SJSA1 (cell line): ENCODE data around the gene COPZ1. TPM values are rescaled to one million over a fixed set of nuclear protein-coding genes. Genes with fewer than 3 reads are reported as not detected.
A peak's percentile ranks its signal among the peaks of the same experiment; 100 is the strongest.

Experiments
- DNase-seq, 2 experiments: peaks; one replicate each; pipeline ENCODE4 v3.0.0-alpha.2; 2015 to 2020; ENCODE audit warnings: low spot score in 2 of 2, low read depth in 1 of 2
- H3K27ac ChIP-seq: fragments of 250-450 bp; sonication (Bioruptor Pico); 2 replicates; pipeline ENCODE4 v1.5.1; 2020; ENCODE audit warnings: mild to moderate bottlenecking, moderate library complexity
- H3K27me3 ChIP-seq: fragments of 250-450 bp; sonication (Bioruptor Pico); replicated peaks from 2 replicates; pipeline ENCODE4 v1.5.1; 2020; ENCODE audit warnings: mild to moderate bottlenecking, moderate library complexity
- H3K36me3 ChIP-seq: fragments of 250-450 bp; sonication (Bioruptor Pico); 2 replicates; pipeline ENCODE4 v1.5.1; 2020; ENCODE audit warnings: mild to moderate bottlenecking
- H3K4me1 ChIP-seq: fragments of 250-450 bp; sonication (Bioruptor Pico); replicated peaks from 2 replicates; pipeline ENCODE4 v1.6.1; 2021; ENCODE audit warnings: mild to moderate bottlenecking
- H3K4me3 ChIP-seq: fragments of 250-450 bp; sonication (Bioruptor Pico); 2 replicates; pipeline ENCODE4 v1.5.1; 2020; ENCODE audit warnings: mild to moderate bottlenecking
- H3K9me3 ChIP-seq: fragments of 250-450 bp; sonication (Bioruptor Pico); replicated peaks from 2 replicates; pipeline ENCODE4 v1.5.1; 2020; ENCODE audit warnings: mild to moderate bottlenecking
- total RNA-seq: library from RNA; depleted of rRNA; stranded (reverse); fragments of >200 nt; shearing (Covaris generic); gene quantifications from 2 replicates; pipeline ENCODE4 v1.2.3, GENCODE V29; 2014

COPZ1 gene
- total RNA-seq, 1 experiment from 2014 or later: 191 TPM

- H3K36me3 ChIP-seq: peaks cover 74% of the 10 kb centered on the region
- H3K27ac ChIP-seq: no peak overlapping the region
- no peak for DNase-seq
- peaks cover 20% of the 10 kb centered on the region for H3K4me1 ChIP-seq
- no peak overlapping the region for H3K4me3 ChIP-seq
- H3K27me3 ChIP-seq: no peaks in the 10 kb centered on the region
- no peaks in the 10 kb centered on the region for H3K9me3 ChIP-seq
Measured at GRCh38 chr12:54286042-54287030, 38.6 kb upstream of the COPZ1 start.

GRCh38 chr12:54287261-54288157 is 37.4 kb upstream of the COPZ1 start:
- Histone ChIP-seq H3K27ac (no peak overlapping the region), H3K9me3 (no peaks in the 10 kb centered on the region), H3K27me3 (no peaks in the 10 kb centered on the region), H3K4me1 (peaks cover 18% of the 10 kb centered on the region), H3K36me3 (peaks cover 63% of the 10 kb centered on the region), H3K4me3 (no peak overlapping the region)
- DNase-seq: no peak

DNA sequence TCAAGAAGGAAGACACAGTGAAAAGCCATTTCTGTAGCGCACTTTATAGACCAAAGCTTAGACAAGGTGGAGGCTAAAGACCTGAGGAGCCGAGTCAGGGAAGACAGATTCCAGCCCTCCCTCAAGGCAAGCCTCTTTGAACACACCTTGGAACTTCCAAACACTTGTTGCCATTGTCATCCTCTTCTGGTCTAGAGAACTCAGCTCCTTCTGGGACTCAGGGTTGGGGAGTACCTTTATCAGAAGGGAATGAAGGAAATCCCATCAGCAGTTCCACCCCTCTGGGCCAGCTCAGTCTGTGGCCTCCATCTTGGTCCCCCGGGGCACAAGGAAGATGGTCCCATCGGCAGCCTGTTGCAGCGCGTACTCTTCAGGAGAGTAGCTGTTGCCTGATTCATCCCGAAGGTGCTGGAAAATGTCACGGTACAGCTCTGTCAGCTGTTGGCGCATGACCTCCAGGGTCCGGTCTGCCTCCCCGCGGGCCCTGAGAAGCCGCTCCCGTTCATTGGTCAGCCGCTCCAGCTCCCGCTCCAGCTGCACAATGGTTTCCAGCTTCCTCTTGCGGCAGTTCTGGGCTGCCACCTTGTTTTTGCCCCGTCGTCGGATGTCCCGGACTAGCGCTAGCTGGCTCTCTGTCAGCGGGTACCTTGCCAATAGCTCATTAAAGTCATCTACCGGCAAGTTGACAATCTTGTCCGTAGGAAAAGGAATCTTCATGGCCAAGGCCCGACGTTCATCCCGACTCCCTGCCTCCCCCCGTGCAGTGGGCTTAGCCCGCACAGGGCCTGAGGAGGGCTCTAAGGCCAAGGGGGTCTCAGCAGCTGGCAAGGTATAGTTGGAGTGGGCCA is 32.6 kb upstream of the COPZ1 start:
- no peak for DNase-seq
- Histone ChIP-seq H3K4me1 (no peaks in the 10 kb centered on the region), H3K4me3 (no peak overlapping the region), H3K27me3 (no peaks in the 10 kb centered on the region), H3K36me3 (peaks cover 15% of the 10 kb centered on the region), H3K27ac (no peak overlapping the region), H3K9me3 (no peaks in the 10 kb centered on the region)

DNA sequence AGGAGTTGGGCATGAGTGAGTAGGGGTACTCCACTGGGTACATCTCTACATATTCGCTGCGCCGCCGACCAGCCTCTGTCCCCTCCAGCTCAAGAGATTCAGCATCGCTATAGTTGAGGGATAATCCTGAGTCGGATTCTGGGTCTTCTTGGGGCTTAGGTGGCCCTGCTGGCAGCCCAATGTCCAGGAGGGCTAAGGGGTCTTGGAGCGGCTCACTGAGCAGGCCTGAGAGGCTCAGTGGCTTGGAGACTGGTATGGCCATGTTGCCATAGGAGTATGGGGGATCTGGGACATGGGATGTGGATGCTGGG is 32.0 kb upstream of the COPZ1 start:
- Histone ChIP-seq H3K4me3 (no peak overlapping the region), H3K4me1 (no peaks in the 10 kb centered on the region), H3K9me3 (no peaks in the 10 kb centered on the region)

DNA sequence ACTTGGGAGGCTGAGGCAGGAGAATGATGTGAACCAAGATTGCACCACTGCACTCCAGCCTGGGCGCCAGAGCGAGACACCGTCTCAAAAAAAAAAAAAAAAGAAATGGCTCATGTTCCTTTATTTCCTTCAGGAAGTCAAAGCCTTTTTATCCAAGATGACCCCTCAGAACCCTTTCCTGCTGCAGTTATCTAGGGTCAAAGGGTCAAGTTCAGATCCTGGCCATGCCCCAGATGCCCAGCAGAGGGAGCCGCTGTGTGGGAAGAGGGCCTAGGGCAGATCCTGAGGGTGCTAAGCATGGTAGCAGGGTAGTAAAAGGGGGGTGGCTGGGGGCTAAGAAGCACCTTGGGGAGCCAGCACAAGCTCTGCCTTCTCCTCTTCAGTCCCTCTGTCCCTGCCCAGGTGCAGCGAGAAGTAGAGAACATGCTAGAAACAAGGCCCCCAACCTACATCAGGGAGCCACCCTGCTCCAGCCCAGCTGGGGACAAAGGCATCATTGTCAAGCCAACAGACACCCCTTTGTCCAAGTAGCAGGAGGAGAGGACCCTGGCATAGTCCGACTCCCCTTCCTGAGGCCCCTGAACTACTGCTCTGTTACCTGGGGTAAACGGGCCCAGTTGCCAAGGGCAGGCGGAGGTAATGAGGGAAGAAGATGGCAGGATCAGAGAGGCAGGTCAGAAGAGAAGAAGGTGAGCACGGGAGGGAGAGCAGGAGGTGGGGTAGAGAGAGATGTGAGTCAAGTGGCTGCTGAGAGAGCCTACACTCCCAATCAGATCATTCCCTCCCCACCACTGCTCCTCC is 30.6 kb upstream of the COPZ1 start:
- peak in 1 of 2 experiments; percentile 56 for DNase-seq

More for the DNA sequence above, 32.0 kb upstream of the COPZ1 start:
- no peak overlapping the region for H3K27ac ChIP-seq
- H3K36me3 ChIP-seq: peaks cover 9% of the 10 kb centered on the region
- DNase-seq: no peak
- no peaks in the 10 kb centered on the region for H3K27me3 ChIP-seq

GRCh38 chr12:54294953-54295566 is 29.9 kb upstream of the COPZ1 start:
- H3K27me3 ChIP-seq: 0 out of 2 replicates have a peak, but pooled peaks cover 3% of the 10 kb centered on the region
- no peak for DNase-seq

More for the DNA sequence above, 30.6 kb upstream of the COPZ1 start:
- Histone ChIP-seq H3K27ac (no peak overlapping the region), H3K9me3 (no peaks in the 10 kb centered on the region), H3K4me1 (no peaks in the 10 kb centered on the region), H3K27me3 (0 out of 2 replicates have a peak, but pooled peaks cover under 1% of the 10 kb centered on the region), H3K36me3 (no peaks in the 10 kb centered on the region), H3K4me3 (no peak overlapping the region)

GRCh38 chr12:54296393-54297099 is 28.4 kb upstream of the COPZ1 start:
- DNase-seq: no peak
- H3K27ac ChIP-seq: no peak overlapping the region
- H3K9me3 ChIP-seq: no peaks in the 10 kb centered on the region
- H3K4me3 ChIP-seq: no peak overlapping the region
- H3K36me3 ChIP-seq: no peaks in the 10 kb centered on the region
- peaks cover 16% of the 10 kb centered on the region for H3K4me1 ChIP-seq
- 0 out of 2 replicates have a peak, but pooled peaks cover 3% of the 10 kb centered on the region for H3K27me3 ChIP-seq

More at GRCh38 chr12:54294953-54295566, 29.9 kb upstream of the COPZ1 start:
- Histone ChIP-seq H3K4me1 (peaks cover 4% of the 10 kb centered on the region), H3K9me3 (no peaks in the 10 kb centered on the region), H3K36me3 (no peaks in the 10 kb centered on the region), H3K4me3 (no peak overlapping the region), H3K27ac (no peak overlapping the region)

DNA sequence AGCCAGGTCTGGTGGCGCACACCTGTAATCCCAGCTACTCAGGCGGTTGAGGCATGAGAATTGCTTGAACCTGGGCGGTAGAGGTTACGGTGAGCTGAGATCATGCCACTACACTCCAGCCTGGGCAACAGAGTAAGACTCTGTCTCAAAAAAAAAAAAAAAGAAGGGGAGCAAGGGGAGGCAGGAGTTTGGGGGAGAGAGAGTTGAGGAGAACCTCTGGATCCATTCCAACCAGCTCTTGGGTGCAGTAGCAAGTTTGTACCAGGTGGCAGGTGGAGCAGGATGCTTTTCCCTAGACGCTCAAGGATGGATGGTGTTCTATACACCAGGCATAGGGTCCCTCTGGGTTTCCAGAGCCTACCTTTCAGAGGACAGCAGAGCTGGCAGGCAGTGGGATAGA is 26.0 kb upstream of the COPZ1 start:
- H3K9me3 ChIP-seq: no peaks in the 10 kb centered on the region
- H3K27me3 ChIP-seq: peaks cover 12% of the 10 kb centered on the region
- H3K36me3 ChIP-seq: no peaks in the 10 kb centered on the region
- H3K27ac ChIP-seq: no peak overlapping the region
- H3K4me1 ChIP-seq: peaks cover 16% of the 10 kb centered on the region
- no peak for DNase-seq
- H3K4me3 ChIP-seq: no peak overlapping the region

GRCh38 chr12:54299515-54300224 is 25.3 kb upstream of the COPZ1 start:
- Histone ChIP-seq H3K9me3 (no peaks in the 10 kb centered on the region), H3K36me3 (no peaks in the 10 kb centered on the region), H3K4me1 (peaks cover 16% of the 10 kb centered on the region), H3K27ac (no peak overlapping the region), H3K27me3 (peaks cover 12% of the 10 kb centered on the region), H3K4me3 (no peak overlapping the region)
- no peak for DNase-seq

DNA sequence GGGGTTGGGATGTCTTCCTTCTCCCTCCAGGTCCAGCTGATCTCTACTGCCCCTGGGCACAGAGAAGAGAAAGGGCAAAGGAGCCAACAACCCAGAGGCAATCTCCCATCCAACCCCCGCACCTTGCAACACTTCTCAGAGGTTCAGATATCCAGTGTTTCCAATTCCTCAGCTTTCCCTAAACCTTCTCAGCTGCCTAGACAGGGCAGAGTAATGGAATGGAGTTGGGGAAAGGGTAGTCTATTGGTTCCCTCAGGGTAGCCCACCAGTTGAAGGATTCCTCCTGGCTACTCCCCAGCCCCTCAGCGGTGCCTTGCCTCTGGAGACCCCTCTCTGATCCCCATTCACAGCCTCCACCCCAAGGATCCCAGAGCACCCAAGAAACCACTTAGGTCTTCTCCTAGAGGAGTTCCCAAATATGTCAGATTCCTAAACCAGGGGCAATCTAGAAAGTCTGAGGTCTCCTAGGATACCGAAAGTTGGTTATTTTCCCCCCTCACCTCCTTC is 24.7 kb upstream of the COPZ1 start:
- no peak overlapping the region for H3K4me3 ChIP-seq
- H3K27me3 ChIP-seq: peaks cover 12% of the 10 kb centered on the region
- no peak for DNase-seq
- H3K27ac ChIP-seq: no peak overlapping the region
- H3K4me1 ChIP-seq: peaks cover 16% of the 10 kb centered on the region
- no peaks in the 10 kb centered on the region for H3K9me3 ChIP-seq
- H3K36me3 ChIP-seq: no peaks in the 10 kb centered on the region

DNA sequence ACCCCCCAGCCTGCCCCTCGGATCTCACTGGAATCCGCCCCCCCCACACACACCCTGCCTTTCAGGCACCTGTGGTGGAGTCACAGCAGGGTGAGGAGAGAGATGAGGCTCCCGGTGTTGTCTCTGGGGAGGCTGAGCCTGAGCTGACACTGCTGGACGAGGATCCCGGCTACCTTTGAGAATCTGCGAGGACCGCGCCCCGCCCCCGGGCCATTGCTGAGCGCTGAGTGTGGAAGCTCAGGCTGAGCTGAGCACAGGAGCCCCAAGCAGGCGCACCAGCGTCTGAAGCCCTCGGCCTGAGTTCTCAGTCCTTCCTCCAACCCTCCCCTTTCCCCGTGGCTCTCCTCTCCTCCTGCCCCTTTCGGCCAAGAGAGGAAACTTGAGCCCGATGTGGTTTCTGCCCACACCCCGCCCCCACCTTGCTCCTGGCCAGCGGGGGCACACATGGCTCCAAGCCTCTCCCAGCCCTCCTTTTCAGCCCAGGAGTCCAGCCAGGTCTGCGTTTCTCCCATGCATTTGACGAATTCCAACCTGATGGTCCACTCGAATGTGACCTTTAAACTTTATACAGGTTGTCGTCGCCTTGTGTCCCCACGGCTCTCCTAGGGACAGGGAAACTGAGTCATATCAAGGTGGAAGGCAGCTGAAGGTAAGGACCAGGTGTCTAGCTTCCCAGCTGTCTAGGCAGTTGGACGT is 24.1 kb upstream of the COPZ1 start, which contains the start of gene NFE2:
Gene NFE2 (minus strand): TSS at position 284 of the 696 bp plus-strand sequence. CDS start 5,767 bp downstream, outside the sequence.
- Histone ChIP-seq H3K36me3 (no peaks in the 10 kb centered on the region), H3K4me3 (no peak within 1 kb of the TSS), H3K27ac (no peak within 1 kb of the TSS), H3K9me3 (no peaks in the 10 kb centered on the region), H3K27me3 (peaks cover 12% of the 10 kb centered on the region), H3K4me1 (peaks cover 16% of the 10 kb centered on the region)
- peak in 1 of 2 experiments; percentile 65 for DNase-seq
